ENCODE measurements around the gene LTB4R. TPM values are rescaled to one million over a fixed set of nuclear protein-coding genes. Genes with fewer than 3 reads are reported as not detected.
A peak's percentile ranks its signal among the peaks of the same experiment; 100 is the strongest.

Gene LTB4R
- total RNA-seq, 6 experiments from 2014 or later: 2.7 to 5.5 (median 3.9) TPM

DNA sequence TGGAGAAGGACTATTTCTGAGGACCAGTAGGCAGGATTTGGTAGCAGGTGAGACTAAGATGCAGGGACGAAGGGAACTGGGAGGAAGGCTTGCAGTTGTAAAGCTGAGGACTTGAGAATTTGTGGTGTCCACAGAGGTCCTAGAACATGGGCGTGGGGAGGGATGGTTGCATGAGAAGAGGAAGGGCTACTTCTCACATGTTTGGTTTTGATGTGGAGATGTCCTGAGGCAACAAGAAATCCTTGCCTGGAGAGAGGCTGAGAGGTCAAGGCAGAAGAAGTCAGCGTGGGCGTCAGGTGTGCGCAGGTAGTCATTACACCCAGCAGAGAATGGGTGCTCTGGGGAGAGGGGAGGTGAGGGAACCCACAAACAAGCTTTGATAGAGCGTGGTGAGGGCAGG, 34.2 kb upstream of the LTB4R start:
- Histone ChIP-seq H3K27ac (no peak overlapping the region), H3K9me3 (no peaks in the 10 kb centered on the region), H3K4me1 (peaks cover 0 to 13% (median 0%) of the 10 kb centered on the region in 4 donors), H3K27me3 (no peaks in the 10 kb centered on the region), H3K4me3 (no peak overlapping the region), H3K36me3 (no peaks in the 10 kb centered on the region)
- TF ChIP-seq POLR2A (IDR thresholded peaks at IDR 0.05): no peak
- DNase-seq: no peak
- WGBS (ENCODE audit: insufficient coverage, low coverage, low lambda C conversion rate, missing lambda C conversion rate): 74% methylated on average over 5 of the region's 6 CpGs
- intact Hi-C loops (cut with DNase I): no loop called here
- peak in 1 of 4 donors; percentile 3 for ATAC-seq

DNA sequence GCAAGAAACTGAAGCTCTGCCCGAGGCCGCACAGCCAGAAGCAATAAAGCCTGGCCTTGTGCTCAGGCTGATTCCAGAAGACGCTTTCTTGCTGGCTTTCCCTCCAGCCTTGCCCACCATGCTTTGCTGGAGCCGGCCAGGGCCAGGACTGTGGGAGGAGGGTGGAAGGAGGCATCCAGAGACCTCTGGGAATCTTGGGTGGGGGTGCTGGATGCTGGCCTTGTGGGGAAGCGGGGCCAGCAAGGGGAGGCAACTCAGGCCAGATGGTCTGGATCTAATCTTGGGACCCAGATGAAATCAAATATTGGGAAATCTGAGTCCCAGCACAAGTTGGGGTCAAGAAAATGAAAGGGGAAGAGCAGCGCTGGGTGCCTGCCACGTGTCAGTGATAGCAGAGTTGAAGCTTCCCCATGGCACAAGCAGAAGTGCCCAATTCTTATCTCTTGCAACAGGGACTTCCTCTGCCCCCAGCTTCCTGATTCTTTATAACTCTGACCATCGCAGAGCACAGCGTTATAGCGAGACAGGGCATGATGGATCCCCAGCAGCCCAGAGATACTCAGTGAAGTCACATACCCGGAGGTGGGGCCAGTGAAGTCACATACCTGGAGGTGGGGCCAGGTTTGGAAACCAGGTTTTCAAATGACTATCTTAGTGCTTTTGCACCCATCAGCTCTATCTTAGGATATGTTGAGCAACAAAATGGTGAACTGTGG, 33.5 kb upstream of the LTB4R start:
- DNase-seq: no peak
- no peak overlapping the region for H3K4me3 ChIP-seq
- 58% methylated on average over 7 of the region's 11 CpGs for WGBS (ENCODE audit: insufficient coverage, low coverage, low lambda C conversion rate, missing lambda C conversion rate)

DNA sequence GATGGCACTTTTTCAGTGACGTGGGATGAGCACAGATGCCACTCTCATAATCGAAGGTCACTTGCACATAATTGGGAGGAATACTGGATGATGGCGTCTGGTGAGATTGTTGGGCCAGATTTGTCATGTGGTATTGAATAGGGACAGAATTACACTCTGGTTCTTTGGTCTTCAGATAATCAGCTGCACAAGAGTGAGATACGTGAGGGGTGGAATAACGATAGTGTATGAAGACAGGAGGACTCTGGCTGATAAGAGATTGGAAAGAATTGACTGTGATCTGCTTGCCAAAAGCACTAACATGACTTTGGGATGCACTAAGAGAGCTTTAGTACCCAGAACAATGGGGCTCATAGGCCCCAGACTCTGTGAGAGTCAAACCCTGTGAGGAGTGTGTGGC, 32.9 kb upstream of the LTB4R start:
- H3K36me3 ChIP-seq: no peaks in the 10 kb centered on the region
- H3K27ac ChIP-seq: no peak overlapping the region
- no peak overlapping the region for H3K4me3 ChIP-seq
- no peaks in the 10 kb centered on the region for H3K9me3 ChIP-seq
- H3K4me1 ChIP-seq: peaks cover 0 to 8% (median 0%) of the 10 kb centered on the region in 4 donors
- intact Hi-C loops (cut with DNase I): no loop called here
- DNase-seq: no peak
- no peak for ATAC-seq
- 84% methylated on average over 5 of the region's 5 CpGs for WGBS (ENCODE audit: insufficient coverage, low coverage, low lambda C conversion rate, missing lambda C conversion rate)
- TF ChIP-seq, protein P1, sequence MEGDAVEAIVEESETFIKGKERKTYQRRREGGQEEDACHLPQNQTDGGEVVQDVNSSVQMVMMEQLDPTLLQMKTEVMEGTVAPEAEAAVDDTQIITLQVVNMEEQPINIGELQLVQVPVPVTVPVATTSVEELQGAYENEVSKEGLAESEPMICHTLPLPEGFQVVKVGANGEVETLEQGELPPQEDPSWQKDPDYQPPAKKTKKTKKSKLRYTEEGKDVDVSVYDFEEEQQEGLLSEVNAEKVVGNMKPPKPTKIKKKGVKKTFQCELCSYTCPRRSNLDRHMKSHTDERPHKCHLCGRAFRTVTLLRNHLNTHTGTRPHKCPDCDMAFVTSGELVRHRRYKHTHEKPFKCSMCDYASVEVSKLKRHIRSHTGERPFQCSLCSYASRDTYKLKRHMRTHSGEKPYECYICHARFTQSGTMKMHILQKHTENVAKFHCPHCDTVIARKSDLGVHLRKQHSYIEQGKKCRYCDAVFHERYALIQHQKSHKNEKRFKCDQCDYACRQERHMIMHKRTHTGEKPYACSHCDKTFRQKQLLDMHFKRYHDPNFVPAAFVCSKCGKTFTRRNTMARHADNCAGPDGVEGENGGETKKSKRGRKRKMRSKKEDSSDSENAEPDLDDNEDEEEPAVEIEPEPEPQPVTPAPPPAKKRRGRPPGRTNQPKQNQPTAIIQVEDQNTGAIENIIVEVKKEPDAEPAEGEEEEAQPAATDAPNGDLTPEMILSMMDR (IDR thresholded peaks at IDR 0.05): no peak
- H3K27me3 ChIP-seq: no peaks in the 10 kb centered on the region

More for the DNA sequence above, 33.5 kb upstream of the LTB4R start:
- peak; percentile 17 to 51 (median 39) for ATAC-seq
- no peaks in the 10 kb centered on the region for H3K9me3 ChIP-seq
- H3K27ac ChIP-seq: no peak overlapping the region
- H3K27me3 ChIP-seq: no peaks in the 10 kb centered on the region
- no peak for TF ChIP-seq POLR2A (IDR thresholded peaks at IDR 0.05)
- TF ChIP-seq, protein P1 (IDR thresholded peaks at IDR 0.05): no peak
- intact Hi-C loops (cut with DNase I): no loop called here
- H3K36me3 ChIP-seq: no peaks in the 10 kb centered on the region
- peaks cover 0 to 13% (median 0%) of the 10 kb centered on the region in 4 donors for H3K4me1 ChIP-seq

DNA sequence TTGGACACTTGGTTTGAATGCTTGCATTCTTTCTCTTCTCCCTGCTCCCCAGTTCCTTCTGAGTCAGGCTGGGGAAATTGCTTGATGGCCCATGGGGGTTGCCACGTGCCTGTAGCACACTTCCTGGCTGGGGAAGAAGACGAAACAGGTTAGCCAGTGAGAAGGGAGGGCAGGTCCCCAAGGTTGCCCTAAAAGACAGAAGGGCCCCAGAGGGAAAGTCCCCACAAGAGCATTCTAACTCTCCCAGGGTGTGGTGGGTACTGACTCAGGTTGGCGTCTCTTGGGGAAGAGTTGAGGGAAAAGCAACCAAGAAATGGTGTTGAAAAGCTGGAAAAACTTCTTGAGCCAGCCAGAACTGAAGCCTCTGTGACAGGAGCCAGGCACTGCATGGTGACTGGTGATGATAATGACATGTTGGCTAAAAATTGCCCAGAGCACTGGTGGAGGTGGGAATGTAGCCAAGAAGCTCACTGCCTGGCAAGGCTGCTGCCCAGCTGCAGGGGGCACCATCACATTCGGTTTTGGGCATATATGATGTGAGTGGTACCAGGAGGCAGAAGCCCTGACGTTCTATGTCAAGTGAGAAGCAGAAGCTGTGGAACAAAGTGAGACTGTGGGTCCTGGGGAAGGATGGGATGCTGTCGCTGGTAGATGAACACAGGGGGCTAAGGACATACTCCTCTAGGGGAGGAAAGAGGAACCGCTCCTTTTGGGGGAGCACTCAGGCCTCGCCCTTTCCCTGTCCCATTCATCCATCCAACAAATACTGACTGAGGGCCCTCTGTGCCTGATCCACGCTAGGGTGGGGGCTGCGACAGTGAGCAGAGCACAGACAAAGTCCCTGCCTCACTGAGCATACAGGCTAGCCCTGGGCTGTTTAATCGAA, 31.8 kb upstream of the LTB4R start:
- H3K9me3 ChIP-seq: no peaks in the 10 kb centered on the region
- no peaks in the 10 kb centered on the region for H3K27me3 ChIP-seq
- H3K27ac ChIP-seq: no peak overlapping the region
- DNase-seq (no peak), ATAC-seq (peak; percentile 18 to 59 (median 46))
- H3K36me3 ChIP-seq: no peaks in the 10 kb centered on the region
- no peak overlapping the region for H3K4me3 ChIP-seq
- no peaks in the 10 kb centered on the region for H3K4me1 ChIP-seq
- 35% methylated on average over 6 of the region's 11 CpGs for WGBS (ENCODE audit: insufficient coverage, low coverage, low lambda C conversion rate, missing lambda C conversion rate)
- intact Hi-C loops (cut with DNase I): no loop called here
- no peak for TF ChIP-seq POLR2A (IDR thresholded peaks at IDR 0.05)
- TF ChIP-seq, protein P1 (IDR thresholded peaks at IDR 0.05): peak in 3 of 4 donors; percentile 19 to 43 (median 28)

All from right lobe of liver (tissue), 6 donors.